ENCODE results near the gene IL1RAP.
"Not testable (repeated sequence)": the region's sequence is repeated elsewhere in the genome, so short reads cannot be mapped to it uniquely, and the experiment has no call there.

Gene IL1RAP

DNA sequence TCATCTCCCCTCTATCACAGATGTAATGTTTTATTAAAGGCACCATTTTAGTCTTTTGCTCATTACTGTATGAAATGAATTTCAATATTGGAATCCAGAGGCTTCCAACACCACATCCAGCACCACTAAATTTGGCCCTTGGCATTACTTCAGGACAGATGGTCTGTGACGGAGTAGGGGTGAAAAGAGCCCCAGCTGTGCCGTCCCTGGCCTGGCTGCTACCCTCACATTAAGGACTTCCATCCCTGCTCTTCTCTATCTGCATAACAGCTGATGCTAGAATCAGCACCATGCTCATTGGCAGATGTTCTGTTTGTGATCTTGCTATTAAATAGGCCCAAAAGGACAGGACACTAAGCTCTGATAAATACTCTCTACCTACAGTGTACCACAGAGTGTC, 152.9 kb downstream of the IL1RAP start:
- no peak for DNase-seq (ENCODE audit: low read depth)

DNA sequence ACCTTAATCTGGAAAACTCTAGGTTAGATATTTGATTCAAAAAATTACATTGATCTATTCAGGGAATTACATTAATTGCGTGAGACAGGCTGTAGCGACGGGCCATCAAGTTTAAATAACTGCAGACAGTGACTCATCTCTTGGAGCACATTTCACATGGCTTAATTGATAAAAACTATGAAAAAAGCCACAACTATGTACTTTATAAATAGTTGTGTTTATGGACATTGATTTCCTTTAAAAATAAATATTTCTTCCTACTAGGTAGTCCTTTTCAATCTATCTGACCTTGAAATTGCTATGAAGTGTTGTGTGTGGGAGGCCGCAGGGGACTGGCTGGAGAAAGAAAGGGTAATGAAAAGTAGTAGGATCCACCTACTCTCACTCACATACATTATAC, 157.8 kb downstream of the IL1RAP start:
- DNase-seq (ENCODE audit: low read depth), result peak; percentile 39

DNA sequence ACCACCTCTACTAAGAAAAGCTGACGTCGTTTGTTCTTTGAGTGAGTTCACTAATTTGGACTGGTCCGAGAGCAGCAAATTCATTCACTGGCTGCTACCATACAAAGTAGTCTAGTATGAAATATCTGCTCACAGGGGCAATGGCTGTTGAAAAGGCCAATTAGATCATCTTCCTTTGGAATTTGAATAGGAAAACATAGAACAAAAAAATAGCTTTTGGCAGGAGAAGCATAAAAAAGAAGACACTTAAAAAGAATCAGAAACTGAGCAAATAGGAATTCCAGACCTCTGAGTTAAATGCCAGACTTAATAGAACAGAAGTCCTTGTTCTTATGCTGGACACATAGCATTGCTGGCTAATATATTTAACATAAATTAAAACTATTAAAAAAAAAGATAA, 159.3 kb downstream of the IL1RAP start:
- no peak for DNase-seq (ENCODE audit: low read depth)

DNA sequence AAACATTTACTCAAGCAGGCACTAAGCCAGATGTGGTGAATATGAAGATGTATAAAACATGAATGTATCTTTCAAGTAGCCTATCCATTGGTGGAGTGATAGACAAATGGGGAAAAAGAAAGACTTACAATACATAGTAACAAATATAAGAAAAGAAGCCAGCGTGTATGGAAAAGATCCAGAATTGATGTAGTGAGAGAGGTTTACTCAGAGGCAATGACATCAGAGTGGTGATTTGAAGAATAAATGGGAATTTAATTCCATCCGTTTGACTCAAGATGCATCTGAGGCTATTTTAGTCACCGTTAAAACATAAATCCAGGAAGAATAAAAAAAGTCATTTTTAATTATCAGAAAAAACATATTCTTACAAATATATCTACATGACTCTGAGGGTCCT, 162.6 kb downstream of the IL1RAP start:
- peak; percentile 45 for DNase-seq (ENCODE audit: low read depth)

DNA sequence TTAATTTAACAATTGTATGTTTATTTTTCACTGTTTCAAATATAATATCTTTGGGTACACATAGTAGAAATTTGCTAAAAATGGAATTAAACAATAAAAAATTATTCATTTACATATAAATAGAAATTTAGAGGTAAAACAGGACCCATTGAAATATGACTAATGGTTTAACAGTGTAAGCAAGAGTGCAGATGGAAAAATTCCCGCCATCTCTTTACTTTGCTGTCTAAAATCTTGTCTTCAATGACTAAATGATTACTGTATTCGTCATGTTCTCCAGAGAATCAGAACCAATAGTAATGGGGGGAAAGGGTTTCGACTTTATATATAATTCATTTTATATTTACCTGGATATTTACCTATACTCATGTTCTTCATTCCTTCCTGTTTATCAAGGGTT, 163.1 kb downstream of the IL1RAP start:
- DNase-seq (ENCODE audit: low read depth), result peak; percentile 23

DNA sequence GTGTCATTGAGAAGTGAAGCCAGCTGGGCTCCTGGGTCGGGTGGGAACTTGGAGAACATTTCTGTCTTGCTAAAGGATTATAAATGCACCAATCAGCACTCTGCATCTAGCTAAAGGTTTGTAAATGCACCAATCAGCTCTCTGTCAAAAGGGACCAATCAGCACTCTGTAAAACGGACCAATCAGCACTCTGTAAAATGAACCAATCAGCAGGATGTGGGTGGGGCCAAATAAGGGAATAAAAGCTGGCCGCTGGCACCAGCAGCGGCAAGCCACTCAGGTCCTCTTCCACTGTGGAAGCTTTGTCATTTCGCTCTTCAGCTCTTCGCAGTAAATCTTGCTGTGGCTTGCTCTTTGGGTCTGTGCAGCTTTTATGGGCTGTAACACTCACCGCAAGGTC, 164.0 kb downstream of the IL1RAP start:
- DNase-seq (ENCODE audit: low read depth), result not testable (repeated sequence)

DNA sequence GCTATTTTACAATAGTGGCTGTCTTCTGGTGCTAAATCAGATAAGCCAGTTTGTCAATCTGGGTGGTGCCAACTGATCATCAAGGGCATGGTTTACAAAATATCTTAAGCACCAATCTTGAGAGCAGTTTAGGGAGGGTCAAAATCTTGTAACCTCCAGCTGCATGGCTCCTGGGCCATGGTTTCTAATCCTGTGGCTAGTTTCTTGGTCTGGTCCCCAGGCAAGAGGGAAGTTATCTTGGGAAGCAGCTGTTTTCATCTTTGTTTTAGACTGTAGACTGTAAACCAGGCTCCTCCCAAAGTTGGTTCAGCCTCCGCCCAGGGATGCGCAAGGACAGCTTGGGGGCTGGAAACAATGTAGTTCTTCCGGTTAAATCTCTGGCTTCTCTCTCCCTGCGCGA, 166.8 kb downstream of the IL1RAP start:
- DNase-seq (ENCODE audit: low read depth), result no peak

DNA sequence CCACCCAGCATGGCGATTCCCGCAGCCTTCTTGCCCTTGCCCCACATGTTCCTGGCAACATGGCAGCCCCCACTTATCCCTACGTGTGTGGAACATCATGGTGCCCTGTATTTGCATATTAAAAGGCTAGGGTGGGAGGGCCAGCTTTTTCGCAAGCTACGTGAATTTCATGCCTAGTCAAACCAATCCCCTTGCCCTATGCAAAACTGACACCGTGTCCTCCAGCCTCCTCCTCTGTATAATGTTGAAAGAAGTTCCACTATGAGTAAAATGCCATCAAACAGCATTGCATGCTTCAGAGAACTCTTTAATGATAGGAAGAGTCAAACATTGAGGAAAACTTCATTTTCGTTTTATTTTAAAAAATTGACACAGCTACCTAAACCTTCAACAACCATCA, 170.9 kb downstream of the IL1RAP start:
- no peak for DNase-seq (ENCODE audit: low read depth)

DNA sequence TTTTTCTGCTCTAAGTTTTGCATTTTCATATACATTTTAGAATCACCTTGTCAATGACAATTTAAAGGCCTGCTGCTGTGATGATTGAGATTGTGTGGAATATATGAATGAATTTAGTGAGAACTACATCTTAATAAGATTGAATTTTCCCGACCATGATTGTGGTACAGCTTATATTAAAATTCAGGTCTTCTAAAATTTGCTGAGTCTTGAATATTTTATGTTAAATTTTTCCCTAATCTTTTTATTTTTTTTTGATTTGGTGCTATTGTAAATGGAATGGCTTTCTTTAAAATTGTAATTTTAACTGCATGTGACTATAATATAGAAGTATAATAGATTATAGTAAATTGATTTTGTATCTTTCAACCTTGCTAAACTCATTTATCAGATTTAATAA, 172.1 kb downstream of the IL1RAP start:
- no peak for DNase-seq (ENCODE audit: low read depth)

DNA sequence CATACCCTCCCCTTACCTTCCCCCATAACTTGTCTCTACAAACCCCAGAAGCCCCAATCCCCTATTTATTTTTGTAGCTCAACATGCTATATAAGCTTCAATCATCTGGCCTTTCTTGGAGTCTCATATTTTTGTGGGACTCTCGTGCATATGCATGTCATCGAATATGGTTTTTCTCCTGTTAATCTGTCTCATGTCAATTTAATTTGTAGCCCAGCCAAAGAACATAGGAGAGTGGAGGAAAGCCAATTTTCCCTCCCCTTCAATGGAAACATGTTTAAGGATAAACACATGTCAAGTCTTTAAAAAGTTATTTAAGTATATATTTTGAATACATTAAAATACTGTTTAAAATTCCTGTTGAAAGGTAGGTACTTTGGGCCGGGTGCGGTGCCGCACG, 176.4 kb downstream of the IL1RAP start:
- DNase-seq (ENCODE audit: low read depth), result no peak

DNA sequence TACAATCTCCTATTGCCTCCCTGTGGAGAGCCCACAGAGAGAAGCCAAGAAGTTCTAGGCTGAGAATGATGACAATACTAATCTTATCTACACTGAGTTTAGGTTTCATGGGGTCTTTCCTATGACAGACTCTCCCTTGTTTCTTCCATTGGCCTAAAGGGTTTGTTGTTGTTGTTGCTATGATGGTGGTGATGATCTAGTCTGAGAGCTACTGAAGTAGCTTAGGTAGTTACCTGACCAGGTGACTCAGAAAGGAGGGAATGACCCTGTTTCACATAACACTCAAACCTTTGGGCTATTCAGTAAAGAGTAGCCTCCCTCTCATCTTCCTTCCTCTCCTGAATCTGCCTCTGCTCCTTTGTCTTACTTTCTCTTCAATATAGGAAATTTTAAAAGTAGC, 178.4 kb downstream of the IL1RAP start:
- DNase-seq (ENCODE audit: low read depth), result no peak

DNA sequence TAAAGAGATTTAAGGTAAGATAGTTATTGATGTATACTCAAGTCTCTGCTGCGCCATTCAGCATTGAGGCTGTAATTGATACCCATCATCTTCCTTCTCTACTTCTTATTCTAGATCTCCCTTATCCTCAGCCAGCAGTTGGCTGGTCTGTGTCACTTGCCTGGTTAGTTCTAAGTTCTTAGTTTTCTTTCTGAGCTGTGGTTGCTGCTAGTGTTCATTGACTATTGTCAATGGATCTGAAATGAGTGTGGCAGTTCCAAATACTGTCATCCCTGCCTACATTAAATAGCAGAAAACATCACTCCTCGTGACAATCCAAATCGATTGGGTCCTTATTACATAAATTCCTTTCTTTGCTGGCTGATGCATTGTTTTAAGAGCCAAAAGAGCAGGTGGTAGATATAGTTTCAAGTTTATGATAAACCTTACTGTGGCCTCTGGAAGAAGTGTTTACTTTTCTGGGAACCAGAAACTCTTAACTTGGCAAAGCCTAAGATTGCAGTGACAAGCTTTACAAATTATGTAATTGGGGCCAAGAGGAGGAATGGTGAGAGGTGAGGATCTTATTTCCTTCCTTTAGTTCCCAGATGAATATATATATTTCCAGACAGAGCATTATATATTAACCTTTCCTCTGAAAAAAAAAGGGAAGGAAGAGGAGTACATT, 180.6 kb downstream of the IL1RAP start:
- DNase-seq (ENCODE audit: low read depth), result no peak

DNA sequence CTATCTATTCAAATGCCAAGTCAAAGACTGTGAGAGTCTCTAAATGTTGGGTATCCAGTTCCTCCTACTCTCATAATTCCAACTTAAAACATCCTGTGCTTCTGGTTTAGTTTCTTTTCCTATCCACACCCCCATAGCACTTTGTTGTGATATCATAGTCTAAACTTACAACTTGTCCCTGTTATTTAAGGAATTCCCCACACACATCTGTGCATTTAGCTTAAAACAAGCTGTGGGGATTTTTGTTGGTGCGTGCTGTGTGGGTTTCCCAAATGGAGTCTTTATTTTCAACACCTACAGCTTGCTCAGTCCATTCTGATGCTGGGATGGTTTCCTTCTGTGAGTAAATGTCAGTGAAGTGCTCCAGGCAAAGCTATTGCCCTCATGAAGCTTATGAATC, 181.3 kb downstream of the IL1RAP start:
- DNase-seq (ENCODE audit: low read depth), result no peak

DNA sequence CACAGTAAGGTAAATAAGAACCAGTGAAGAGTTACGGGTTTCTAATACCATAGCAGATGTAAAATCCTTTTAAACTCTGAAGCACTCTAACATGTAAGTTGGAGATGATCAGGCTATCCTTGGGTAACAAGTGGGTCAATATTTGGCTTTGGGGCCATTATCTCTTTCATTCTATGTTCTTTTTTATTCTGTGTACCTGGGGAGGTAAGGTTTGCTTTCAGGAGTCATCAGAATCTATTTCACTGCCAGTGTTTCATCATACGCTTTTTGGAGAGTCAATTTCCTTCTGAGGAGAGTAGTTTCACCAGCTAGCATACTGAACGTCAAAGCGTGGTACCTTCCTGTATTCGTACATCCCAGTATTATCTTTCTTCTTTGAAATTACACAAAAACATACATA, 182.1 kb downstream of the IL1RAP start:
- no peak for DNase-seq (ENCODE audit: low read depth)

DNA sequence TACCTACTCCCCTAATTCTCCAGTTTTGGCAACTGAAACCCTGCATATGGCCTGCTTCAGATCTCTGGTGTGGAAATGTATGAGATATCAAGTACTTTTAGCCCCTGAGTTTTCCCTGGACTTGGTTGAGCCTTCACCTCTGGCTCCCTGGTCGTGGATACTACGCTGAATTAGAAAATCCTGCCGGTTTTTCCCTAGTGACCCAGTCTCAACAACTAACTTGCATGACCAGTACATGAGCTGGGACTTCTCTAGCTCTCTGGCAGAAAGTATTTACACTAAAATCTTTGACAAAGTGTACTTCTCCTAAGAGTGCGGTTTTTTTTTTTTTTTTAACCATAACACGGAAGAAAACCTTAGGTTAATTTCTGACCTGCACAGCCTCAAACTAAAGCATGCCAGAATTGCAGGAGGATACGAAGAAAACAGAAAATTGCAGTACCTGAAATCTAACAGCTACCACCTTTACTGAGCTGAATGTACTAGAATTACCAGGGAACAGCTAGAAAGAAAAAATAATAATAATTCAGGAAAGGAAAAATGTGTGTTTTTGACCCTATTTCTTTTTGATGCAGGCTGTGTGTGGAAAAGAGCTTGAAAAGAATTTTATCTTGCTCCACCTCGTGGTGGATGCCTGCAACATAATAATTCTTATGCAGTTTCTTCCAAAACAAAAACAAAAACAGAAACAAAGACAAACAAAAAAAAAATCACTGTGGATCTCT, 183.1 kb downstream of the IL1RAP start:
- peak; percentile 65 for DNase-seq (ENCODE audit: low read depth)

DNA sequence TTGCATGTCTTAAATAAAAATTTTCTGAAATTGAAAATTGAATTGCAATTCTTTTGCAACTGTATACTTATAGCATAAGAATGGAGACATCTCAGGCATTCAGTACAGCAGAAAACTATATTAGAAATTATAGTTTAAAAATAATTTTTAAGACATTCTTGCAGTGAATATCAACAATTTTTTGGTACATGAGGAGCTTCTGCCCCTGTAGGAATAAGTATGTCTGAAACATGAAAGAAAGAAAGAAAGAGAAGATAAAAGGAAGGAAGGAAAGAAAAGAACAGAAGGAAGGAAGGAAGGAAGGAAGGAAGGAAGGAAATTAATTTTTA, 183.6 kb downstream of the IL1RAP start:
- DNase-seq (ENCODE audit: low read depth), result no peak

DNA sequence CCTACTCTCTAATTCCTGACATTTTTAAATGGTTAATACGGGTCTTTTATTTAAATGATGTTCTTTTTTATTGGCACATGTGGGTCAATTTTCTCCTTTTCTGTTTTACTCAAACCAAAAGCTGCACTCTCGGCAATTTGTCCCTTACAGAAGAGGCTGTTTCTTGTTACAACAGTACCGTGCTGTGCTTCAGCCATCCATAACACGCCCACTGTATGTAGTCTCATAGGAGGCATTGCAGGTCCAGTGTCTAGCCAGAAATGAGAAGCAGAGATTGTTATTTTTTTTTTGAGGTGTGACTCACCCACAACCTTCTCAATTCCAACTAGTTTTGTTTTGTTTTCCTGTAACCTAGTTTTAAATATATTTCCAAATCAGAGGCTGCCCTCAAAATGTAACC, 184.0 kb downstream of the IL1RAP start:
- DNase-seq (ENCODE audit: low read depth), result peak; percentile 59

DNA sequence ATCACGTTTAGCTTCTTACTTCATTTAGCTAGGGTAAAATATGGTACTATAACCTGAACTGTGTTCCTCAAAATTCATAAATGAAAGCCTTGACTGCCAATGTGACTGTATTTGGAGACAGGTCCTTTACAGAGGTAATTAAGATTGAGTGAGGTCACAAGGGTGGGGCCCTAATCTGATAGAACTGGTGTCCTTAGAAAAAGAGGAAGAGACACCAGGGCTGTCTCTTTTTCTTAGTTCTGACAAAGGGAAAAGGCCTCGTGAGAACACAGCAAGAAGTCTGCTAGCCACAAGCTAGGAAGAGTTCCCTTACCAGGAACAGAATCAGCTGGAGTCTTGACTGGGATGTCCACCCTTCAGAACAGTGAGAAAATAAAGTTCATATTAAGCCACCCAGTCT, 185.9 kb downstream of the IL1RAP start:
- DNase-seq (ENCODE audit: low read depth), result no peak

DNA sequence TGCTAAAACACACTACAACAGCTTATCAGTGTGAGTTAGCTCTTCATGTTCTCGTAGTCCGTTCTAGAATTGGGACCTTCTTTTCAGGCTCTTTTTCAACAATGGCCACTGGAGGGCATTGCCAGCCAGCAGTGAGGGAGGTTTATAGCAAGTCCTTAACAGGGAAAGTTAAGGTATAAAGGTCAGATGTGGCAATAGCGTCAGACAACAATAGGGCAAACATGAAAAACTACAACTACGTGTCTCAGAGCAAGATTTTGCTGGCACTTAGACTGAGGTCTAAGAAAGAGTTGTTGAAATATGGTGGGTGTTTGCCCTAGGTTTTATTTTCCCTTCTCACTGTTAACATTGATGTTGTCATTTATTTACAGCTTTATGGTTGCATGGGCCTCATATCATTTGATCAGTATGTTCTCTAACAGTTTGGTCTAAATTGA, 187.2 kb downstream of the IL1RAP start:
- peak; percentile 71 for DNase-seq (ENCODE audit: low read depth)

DNA sequence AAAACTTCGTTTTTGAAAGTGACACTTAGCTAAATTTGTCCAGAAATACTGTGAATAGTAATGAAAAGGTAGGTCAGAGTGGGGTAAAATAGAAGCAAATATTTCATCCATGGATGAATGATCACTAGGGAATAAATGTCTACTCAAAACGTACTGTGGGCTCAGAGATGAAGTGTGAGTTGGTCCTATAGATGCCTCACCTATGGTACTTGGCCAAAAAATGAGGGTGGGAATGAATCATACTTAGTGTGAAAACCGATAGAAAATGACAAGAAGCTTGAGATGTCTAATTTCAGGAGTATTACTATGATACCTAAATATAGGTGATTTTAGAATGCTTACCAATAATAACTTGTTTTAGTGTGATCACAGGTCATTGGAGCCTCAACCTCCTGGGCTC, 192.7 kb downstream of the IL1RAP start:
- no peak for DNase-seq (ENCODE audit: low read depth)

Measured in ELR (cell line).